Peyer's patch (tissue), 4 donors: ENCODE results near the gene IL10RB. TPM values are rescaled to one million over a fixed set of nuclear protein-coding genes. Genes with fewer than 3 reads are reported as not detected.
"Not testable (repeated sequence)": the region's sequence is repeated elsewhere in the genome, so short reads cannot be mapped to it uniquely, and the experiment has no call there.

ENCODE experiments used
- DNase-seq, 3 donors: peaks; one replicate each; pipeline ENCODE4 v3.0.0-alpha.2; 2017 to 2019
- H3K27ac ChIP-seq, 4 donors: fragments of 200-600 bp; sonication (generic); one replicate each; pipeline ENCODE4 v1.5.1; 2016 to 2019
- H3K27me3 ChIP-seq, 2 donors: fragments of 200-600 bp; sonication (generic); one replicate each; pipeline ENCODE4 v1.5.1; 2019
- H3K36me3 ChIP-seq, 3 donors: fragments of 200-600 bp; sonication (generic); one replicate each; pipeline ENCODE4 v1.5.1; 2016 to 2019
- H3K4me1 ChIP-seq, 4 donors: fragments of 200-600 bp; sonication (generic); one replicate each; pipeline ENCODE4 v1.5.1; 2016 to 2019
- H3K4me3 ChIP-seq, 4 donors: fragments of 200-600 bp; sonication (generic); 1 replicate in 3 of 4; 2 replicates in 1 of 4; pipeline ENCODE4 v1.5.1; 2016 to 2019; ENCODE audit warnings: mild to moderate bottlenecking in 1 of 4
- H3K9me3 ChIP-seq, 4 donors: fragments of 200-600 bp; sonication (generic); one replicate each; pipeline ENCODE4 v1.5.1; 2016 to 2019; ENCODE audit warnings: mild to moderate bottlenecking in 1 of 4
- POLR2A ChIP-seq, 2 donors: fragments of 450-650 bp; IDR thresholded peaks; one replicate each; pipeline ENCODE4 v1.5.1; 2017; ENCODE audit warnings: antibody characterized with exemption in 2 of 2, mild to moderate bottlenecking in 2 of 2, moderate library complexity in 2 of 2
- total RNA-seq, 4 donors: library from RNA; depleted of rRNA; stranded (reverse); fragments of >200 nt; gene quantifications; one replicate each; pipeline ENCODE4 v1.1.0, GENCODE V29; 2016
- TF ChIP-seq, protein P1 (sequence below), 6 experiments: fragments of 450-650 bp in 4 of 6; fragments of 200-600 bp in 2 of 6; sonication (generic) in 1 of 6; IDR thresholded peaks; one replicate each; pipeline ENCODE4 v1.5.1; 2017 to 2019; ENCODE audit warnings: antibody characterized with exemption in 6 of 6, mild to moderate bottlenecking in 3 of 6, moderate library complexity in 1 of 6

IL10RB gene
- total RNA-seq, 4 donors from 2014 or later = 6.6 to 95.6 (median 74.0) TPM

- H3K27ac ChIP-seq = peak overlapping the region in 1 of 4 donors; percentile 22
- no peaks in the 10 kb centered on the region for H3K9me3 ChIP-seq
- no peak for DNase-seq
- TF ChIP-seq, protein P1, sequence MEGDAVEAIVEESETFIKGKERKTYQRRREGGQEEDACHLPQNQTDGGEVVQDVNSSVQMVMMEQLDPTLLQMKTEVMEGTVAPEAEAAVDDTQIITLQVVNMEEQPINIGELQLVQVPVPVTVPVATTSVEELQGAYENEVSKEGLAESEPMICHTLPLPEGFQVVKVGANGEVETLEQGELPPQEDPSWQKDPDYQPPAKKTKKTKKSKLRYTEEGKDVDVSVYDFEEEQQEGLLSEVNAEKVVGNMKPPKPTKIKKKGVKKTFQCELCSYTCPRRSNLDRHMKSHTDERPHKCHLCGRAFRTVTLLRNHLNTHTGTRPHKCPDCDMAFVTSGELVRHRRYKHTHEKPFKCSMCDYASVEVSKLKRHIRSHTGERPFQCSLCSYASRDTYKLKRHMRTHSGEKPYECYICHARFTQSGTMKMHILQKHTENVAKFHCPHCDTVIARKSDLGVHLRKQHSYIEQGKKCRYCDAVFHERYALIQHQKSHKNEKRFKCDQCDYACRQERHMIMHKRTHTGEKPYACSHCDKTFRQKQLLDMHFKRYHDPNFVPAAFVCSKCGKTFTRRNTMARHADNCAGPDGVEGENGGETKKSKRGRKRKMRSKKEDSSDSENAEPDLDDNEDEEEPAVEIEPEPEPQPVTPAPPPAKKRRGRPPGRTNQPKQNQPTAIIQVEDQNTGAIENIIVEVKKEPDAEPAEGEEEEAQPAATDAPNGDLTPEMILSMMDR (IDR thresholded peaks at IDR 0.05) = no peak
- no peak for TF ChIP-seq POLR2A (IDR thresholded peaks at IDR 0.05)
- no peak overlapping the region for H3K4me3 ChIP-seq
- H3K36me3 ChIP-seq = peaks cover 0 to 74% (median 0%) of the 10 kb centered on the region in 3 donors
- no peaks in the 10 kb centered on the region for H3K27me3 ChIP-seq
- peaks cover 0 to 13% (median 2%) of the 10 kb centered on the region in 4 donors for H3K4me1 ChIP-seq
These were observed 18.6 kb upstream of the IL10RB start for GRCh38 chr21:33247599-33247998.

DNA sequence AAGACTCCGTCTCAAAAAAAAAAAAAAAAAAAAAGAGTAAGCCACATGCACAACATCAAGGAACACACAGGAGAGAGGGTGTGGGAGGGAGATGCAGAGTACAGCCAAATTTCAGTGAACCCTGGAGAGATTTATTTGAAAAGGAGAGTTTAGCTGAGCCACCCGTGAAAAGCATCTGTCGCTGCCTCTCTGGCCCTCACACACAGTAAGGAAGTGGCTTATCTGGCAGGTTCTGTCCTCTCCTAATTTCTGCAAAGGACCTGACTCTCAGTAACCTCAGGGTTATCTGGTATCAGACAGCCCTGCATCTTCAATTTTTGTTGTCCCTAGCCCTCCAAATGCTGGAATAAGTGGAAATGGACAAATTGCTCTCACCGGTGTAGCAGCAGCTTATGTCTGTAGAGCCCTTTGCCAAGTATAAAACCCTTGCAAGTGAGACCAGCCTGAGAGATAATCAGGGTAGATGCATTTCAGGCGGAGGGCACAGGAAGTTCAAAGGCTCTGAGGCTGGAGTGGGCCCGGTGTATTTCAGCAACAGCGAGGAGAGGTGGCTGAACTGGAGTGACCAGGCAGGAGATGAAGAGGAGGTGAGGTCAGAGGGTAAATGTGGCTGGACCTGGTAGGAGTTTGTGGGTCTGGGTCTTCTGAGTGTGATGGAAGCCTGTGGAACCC, 16.7 kb upstream of the IL10RB start:
- Histone ChIP-seq H3K9me3 (no peaks in the 10 kb centered on the region), H3K36me3 (peaks cover 0 to 91% (median 0%) of the 10 kb centered on the region in 3 donors), H3K4me1 (peaks cover 0 to 4% (median 1%) of the 10 kb centered on the region in 4 donors), H3K4me3 (no peak overlapping the region), H3K27ac (no peak overlapping the region), H3K27me3 (no peaks in the 10 kb centered on the region)
- TF ChIP-seq POLR2A (IDR thresholded peaks at IDR 0.05) = no peak
- TF ChIP-seq, protein P1 (IDR thresholded peaks at IDR 0.05) = no peak
- no peak for DNase-seq

GRCh38 chr21:33251119-33251518, 15.0 kb upstream of the IL10RB start:
- Histone ChIP-seq H3K27me3 (no peaks in the 10 kb centered on the region), H3K36me3 (peaks cover 0 to 95% (median 0%) of the 10 kb centered on the region in 3 donors), H3K27ac (no peak overlapping the region), H3K9me3 (no peaks in the 10 kb centered on the region), H3K4me3 (no peak overlapping the region), H3K4me1 (peaks cover 0 to 4% (median 0%) of the 10 kb centered on the region in 4 donors)
- DNase-seq = no peak
- TF ChIP-seq, protein P1 (IDR thresholded peaks at IDR 0.05) = no peak
- TF ChIP-seq POLR2A (IDR thresholded peaks at IDR 0.05) = no peak

- H3K4me3 ChIP-seq, H3K27ac ChIP-seq, DNase-seq, H3K27me3 ChIP-seq, H3K4me1 ChIP-seq, H3K9me3 ChIP-seq: not testable (repeated sequence)
- peaks cover 0 to 97% (median 0%) of the 10 kb centered on the region in 3 donors for H3K36me3 ChIP-seq
These were observed 12.8 kb upstream of the IL10RB start for GRCh38 chr21:33253382-33253781.

DNA sequence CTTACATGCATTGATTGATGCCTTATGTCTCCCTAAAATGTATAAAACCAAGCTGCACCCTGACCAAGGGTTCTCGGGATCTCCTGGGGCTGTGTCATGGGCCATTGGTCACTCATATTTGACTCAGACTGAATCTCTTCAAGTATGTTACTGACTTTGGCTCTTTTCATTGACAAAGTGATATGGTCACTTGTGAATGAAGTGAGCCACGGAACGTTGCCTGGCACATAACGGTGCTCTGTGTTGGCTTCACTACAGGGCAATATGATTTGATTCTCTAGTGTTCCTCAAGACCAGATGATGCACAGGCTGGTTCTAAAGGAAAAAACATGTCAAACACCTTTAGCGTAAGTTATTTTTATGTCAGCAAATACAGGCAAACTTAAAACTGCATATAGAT, 11.4 kb upstream of the IL10RB start:
- H3K27me3 ChIP-seq = no peaks in the 10 kb centered on the region
- H3K36me3 ChIP-seq = peaks cover 0 to 92% (median 0%) of the 10 kb centered on the region in 3 donors
- DNase-seq = no peak
- no peak overlapping the region for H3K4me3 ChIP-seq
- H3K27ac ChIP-seq = no peak overlapping the region
- H3K4me1 ChIP-seq = peaks cover 0 to 3% (median 0%) of the 10 kb centered on the region in 4 donors
- TF ChIP-seq POLR2A (IDR thresholded peaks at IDR 0.05) = no peak
- TF ChIP-seq, protein P1 (IDR thresholded peaks at IDR 0.05) = no peak
- H3K9me3 ChIP-seq = no peaks in the 10 kb centered on the region

GRCh38 chr21:33255404-33255803, 10.8 kb upstream of the IL10RB start:
- no peak for DNase-seq
- Histone ChIP-seq H3K27me3 (no peaks in the 10 kb centered on the region), H3K27ac (no peak overlapping the region), H3K9me3 (no peaks in the 10 kb centered on the region), H3K4me1 (peaks cover 0 to 6% (median 0%) of the 10 kb centered on the region in 4 donors), H3K4me3 (no peak overlapping the region), H3K36me3 (peaks cover 0 to 86% (median 0%) of the 10 kb centered on the region in 3 donors)
- no peak for TF ChIP-seq POLR2A (IDR thresholded peaks at IDR 0.05)
- TF ChIP-seq, protein P1 (IDR thresholded peaks at IDR 0.05) = no peak
